ENCODE measurements around the gene CFAP91.
"Not testable (repeated sequence)": the region's sequence is repeated elsewhere in the genome, so short reads cannot be mapped to it uniquely, and the experiment has no call there.

CFAP91 gene

GRCh38 chr3:119676771-119677640 is 25.8 kb upstream of the CFAP91 start, which contains the start of gene COX17:
Gene COX17, minus strand, starts transcription at chr3:119677406. Its CDS starts 96 bp downstream, at chr3:119677310.
- peak; percentile 100 for FAIRE-seq
- peak; percentile 89 for DNase-seq (ENCODE audit: extremely low spot score, insufficient read length, low read depth)

GRCh38 chr3:119677641-119677934 is 25.2 kb upstream of the CFAP91 start:
- no peak for DNase-seq (ENCODE audit: extremely low spot score, insufficient read length, low read depth)
- no peak for FAIRE-seq

GRCh38 chr3:119678209-119678608 is 24.6 kb upstream of the CFAP91 start:
- not testable (repeated sequence) for FAIRE-seq; DNase-seq (ENCODE audit: extremely low spot score, insufficient read length, low read depth)

- DNase-seq (ENCODE audit: extremely low spot score, insufficient read length, low read depth) (no peak), FAIRE-seq (no peak)
Measured at GRCh38 chr3:119679874-119680273, 22.9 kb upstream of the CFAP91 start.

GRCh38 chr3:119681279-119681678 is 21.5 kb upstream of the CFAP91 start:
- DNase-seq (ENCODE audit: extremely low spot score, insufficient read length, low read depth): no peak
- FAIRE-seq: peak; percentile 87

- DNase-seq (ENCODE audit: extremely low spot score, insufficient read length, low read depth): no peak
- no peak for FAIRE-seq
Measured at GRCh38 chr3:119683421-119683820, 19.4 kb upstream of the CFAP91 start.

GRCh38 chr3:119690043-119690656 is 12.7 kb upstream of the CFAP91 start:
- FAIRE-seq (no peak), DNase-seq (ENCODE audit: extremely low spot score, insufficient read length, low read depth) (no peak)

- DNase-seq (ENCODE audit: extremely low spot score, insufficient read length, low read depth): no peak
- peak; percentile 56 for FAIRE-seq
Measured at GRCh38 chr3:119695480-119695879, 7.3 kb upstream of the CFAP91 start.

GRCh38 chr3:119697394-119697793 is 5.4 kb upstream of the CFAP91 start:
- peak; percentile 59 for FAIRE-seq
- DNase-seq (ENCODE audit: extremely low spot score, insufficient read length, low read depth): no peak

GRCh38 chr3:119700269-119700919 is 2.4 kb upstream of the CFAP91 start:
- FAIRE-seq (peak; percentile 92), DNase-seq (ENCODE audit: extremely low spot score, insufficient read length, low read depth) (peak; percentile 17)

GRCh38 chr3:119700920-119701734 is 1.7 kb upstream of the CFAP91 start:
- FAIRE-seq: no peak
- no peak for DNase-seq (ENCODE audit: extremely low spot score, insufficient read length, low read depth)

- DNase-seq (ENCODE audit: extremely low spot score, insufficient read length, low read depth): no peak
- FAIRE-seq: no peak
Measured at GRCh38 chr3:119703820-119704531, 1.2 kb downstream of the CFAP91 start.

- FAIRE-seq (no peak), DNase-seq (ENCODE audit: extremely low spot score, insufficient read length, low read depth) (no peak)
Measured at GRCh38 chr3:119715105-119715504, 12.3 kb downstream of the CFAP91 start.

GRCh38 chr3:119716998-119717397 is 14.2 kb downstream of the CFAP91 start:
- FAIRE-seq: no peak
- DNase-seq (ENCODE audit: extremely low spot score, insufficient read length, low read depth): no peak

- no peak for DNase-seq (ENCODE audit: extremely low spot score, insufficient read length, low read depth)
- no peak for FAIRE-seq
Measured at GRCh38 chr3:119717520-119717919, 14.7 kb downstream of the CFAP91 start.

- DNase-seq (ENCODE audit: extremely low spot score, insufficient read length, low read depth) (no peak), FAIRE-seq (no peak)
Measured at GRCh38 chr3:119723022-119723421, 20.2 kb downstream of the CFAP91 start.

- FAIRE-seq: no peak
- no peak for DNase-seq (ENCODE audit: extremely low spot score, insufficient read length, low read depth)
Measured at GRCh38 chr3:119726909-119727308, 24.1 kb downstream of the CFAP91 start.

GRCh38 chr3:119729996-119730395 is 27.2 kb downstream of the CFAP91 start:
- DNase-seq (ENCODE audit: extremely low spot score, insufficient read length, low read depth): no peak
- no peak for FAIRE-seq

GRCh38 chr3:119731560-119732343 is 28.9 kb downstream of the CFAP91 start:
- FAIRE-seq: no peak

More at GRCh38 chr3:119731560-119732343, 28.9 kb downstream of the CFAP91 start:
- DNase-seq (ENCODE audit: extremely low spot score, insufficient read length, low read depth): no peak
